Peyer's patch (tissue), 4 donors: ENCODE results near the gene DIPK1A. TPM values are rescaled to one million over a fixed set of nuclear protein-coding genes. Genes with fewer than 3 reads are reported as not detected.

Experiments used
- DNase-seq, 3 donors: peaks; one replicate each; pipeline ENCODE4 v3.0.0-alpha.2; 2017 to 2019
- H3K27ac ChIP-seq, 4 donors: fragments of 200-600 bp; sonication (generic); one replicate each; pipeline ENCODE4 v1.5.1; 2016 to 2019
- H3K27me3 ChIP-seq, 2 donors: fragments of 200-600 bp; sonication (generic); one replicate each; pipeline ENCODE4 v1.5.1; 2019
- H3K36me3 ChIP-seq, 3 donors: fragments of 200-600 bp; sonication (generic); one replicate each; pipeline ENCODE4 v1.5.1; 2016 to 2019
- H3K4me1 ChIP-seq, 4 donors: fragments of 200-600 bp; sonication (generic); one replicate each; pipeline ENCODE4 v1.5.1; 2016 to 2019
- H3K4me3 ChIP-seq, 4 donors: fragments of 200-600 bp; sonication (generic); 1 replicate in 3 of 4; 2 replicates in 1 of 4; pipeline ENCODE4 v1.5.1; 2016 to 2019; ENCODE audit warnings: mild to moderate bottlenecking in 1 of 4
- H3K9me3 ChIP-seq, 4 donors: fragments of 200-600 bp; sonication (generic); one replicate each; pipeline ENCODE4 v1.5.1; 2016 to 2019; ENCODE audit warnings: mild to moderate bottlenecking in 1 of 4
- CTCF ChIP-seq, 6 experiments: fragments of 450-650 bp in 4 of 6; fragments of 200-600 bp in 2 of 6; sonication (generic) in 1 of 6; IDR thresholded peaks; one replicate each; pipeline ENCODE4 v1.5.1; 2017 to 2019; ENCODE audit warnings: antibody characterized with exemption in 6 of 6, mild to moderate bottlenecking in 3 of 6, moderate library complexity in 1 of 6
- POLR2A ChIP-seq, 2 donors: fragments of 450-650 bp; IDR thresholded peaks; one replicate each; pipeline ENCODE4 v1.5.1; 2017; ENCODE audit warnings: antibody characterized with exemption in 2 of 2, mild to moderate bottlenecking in 2 of 2, moderate library complexity in 2 of 2
- total RNA-seq, 4 donors: library from RNA; depleted of rRNA; stranded (reverse); fragments of >200 nt; gene quantifications; one replicate each; pipeline ENCODE4 v1.1.0, GENCODE V29; 2016

The DIPK1A gene
- total RNA-seq, 4 donors from 2014 or later, result 5.1 to 12.4 (median 7.8) TPM

- TF ChIP-seq CTCF (IDR thresholded peaks at IDR 0.05), result no peak
- no peak for TF ChIP-seq POLR2A (IDR thresholded peaks at IDR 0.05)
- H3K27me3 ChIP-seq, result no peaks in the 10 kb centered on the region
- H3K4me1 ChIP-seq, result peaks cover 0 to 36% (median 15%) of the 10 kb centered on the region in 4 donors
- no peak overlapping the region for H3K27ac ChIP-seq
- no peak overlapping the region for H3K4me3 ChIP-seq
- H3K9me3 ChIP-seq, result no peaks in the 10 kb centered on the region
- H3K36me3 ChIP-seq, result peaks cover 0 to 97% (median 3%) of the 10 kb centered on the region in 3 donors
- DNase-seq, result no peak
Measured at GRCh38 chr1:92838519-92838918, 122.7 kb downstream of the DIPK1A start.

GRCh38 chr1:92837062-92837461, 124.2 kb downstream of the DIPK1A start:
- no peaks in the 10 kb centered on the region for H3K27me3 ChIP-seq
- H3K4me3 ChIP-seq, result no peak overlapping the region
- H3K4me1 ChIP-seq, result peaks cover 0 to 42% (median 21%) of the 10 kb centered on the region in 4 donors
- no peak for TF ChIP-seq POLR2A (IDR thresholded peaks at IDR 0.05)
- TF ChIP-seq CTCF (IDR thresholded peaks at IDR 0.05), result no peak
- no peak for DNase-seq
- no peaks in the 10 kb centered on the region for H3K9me3 ChIP-seq
- no peak overlapping the region for H3K27ac ChIP-seq
- peaks cover 0 to 83% (median 3%) of the 10 kb centered on the region in 3 donors for H3K36me3 ChIP-seq

- no peak for DNase-seq
- H3K27me3 ChIP-seq, result no peaks in the 10 kb centered on the region
- peaks cover 0 to 41% (median 21%) of the 10 kb centered on the region in 4 donors for H3K4me1 ChIP-seq
- no peaks in the 10 kb centered on the region for H3K9me3 ChIP-seq
- no peak overlapping the region for H3K27ac ChIP-seq
- TF ChIP-seq POLR2A (IDR thresholded peaks at IDR 0.05) (no peak), CTCF (IDR thresholded peaks at IDR 0.05) (no peak)
- peaks cover 0 to 58% (median 0%) of the 10 kb centered on the region in 3 donors for H3K36me3 ChIP-seq
- no peak overlapping the region for H3K4me3 ChIP-seq
Measured at GRCh38 chr1:92834617-92835016, 126.6 kb downstream of the DIPK1A start.

- Histone ChIP-seq H3K27ac (peak overlapping the region in 2 of 4 donors; percentile 81 to 92), H3K36me3 (peaks cover 0 to 50% (median 0%) of the 10 kb centered on the region in 3 donors), H3K4me1 (peaks cover 0 to 33% (median 21%) of the 10 kb centered on the region in 4 donors), H3K4me3 (peak overlapping the region in 3 of 4 donors; percentile 3 to 85 (median 82)), H3K27me3 (no peaks in the 10 kb centered on the region), H3K9me3 (no peaks in the 10 kb centered on the region)
- TF ChIP-seq POLR2A (IDR thresholded peaks at IDR 0.05) (no peak), CTCF (IDR thresholded peaks at IDR 0.05) (no peak)
- DNase-seq, result no peak
Measured at GRCh38 chr1:92833840-92834239, 127.4 kb downstream of the DIPK1A start.

GRCh38 chr1:92832537-92833114, 128.6 kb downstream of the DIPK1A start:
- peaks cover 0 to 38% (median 0%) of the 10 kb centered on the region in 3 donors for H3K36me3 ChIP-seq
- H3K4me1 ChIP-seq, result peaks cover 0 to 31% (median 19%) of the 10 kb centered on the region in 4 donors
- peak overlapping the region; percentile 61 to 85 (median 78) for H3K4me3 ChIP-seq
- TF ChIP-seq POLR2A (IDR thresholded peaks at IDR 0.05), result no peak
- no peak for TF ChIP-seq CTCF (IDR thresholded peaks at IDR 0.05)
- no peaks in the 10 kb centered on the region for H3K9me3 ChIP-seq
- no peak for DNase-seq
- peak overlapping the region; percentile 81 to 92 (median 90) for H3K27ac ChIP-seq
- H3K27me3 ChIP-seq, result no peaks in the 10 kb centered on the region
